Measurements from ENCODE around the gene TWNK.

Gene TWNK

GRCh38 chr10:101003639-101004206 lies 16.4 kb downstream of the TWNK start:
- H3K4me3 ChIP-seq (ENCODE audit: low read depth, low read length, poor library complexity, severe bottlenecking): no peak overlapping the region
- no peak overlapping the region for H3K9ac ChIP-seq (ENCODE audit: low read length)
- H4K20me1 ChIP-seq (ENCODE audit: insufficient read depth, low read length): no peaks in the 10 kb centered on the region
- TF ChIP-seq EZH2 (IDR thresholded peaks at IDR 0.05; ENCODE audit: borderline replicate concordance, low read length) (no peak), CTCF (IDR thresholded peaks at IDR 0.05; ENCODE audit: low read length) (no peak)
- H3K4me2 ChIP-seq (ENCODE audit: low read length): no peak overlapping the region
- H3F3A ChIP-seq (ENCODE audit: insufficient read depth, low read length): no peaks in the 10 kb centered on the region
- H3K79me2 ChIP-seq (ENCODE audit: insufficient read depth, low read length): no peaks in the 10 kb centered on the region
- H3K27me3 ChIP-seq (ENCODE audit: insufficient read depth, low read length): no peaks in the 10 kb centered on the region
- H3K36me3 ChIP-seq (ENCODE audit: insufficient read depth, low read length): no peaks in the 10 kb centered on the region
- no peaks in the 10 kb centered on the region for H3K9me2 ChIP-seq (ENCODE audit: low read depth, low read length)
- H2AFZ ChIP-seq (ENCODE audit: low read length): no peak overlapping the region
- no peaks in the 10 kb centered on the region for H3K9me3 ChIP-seq (ENCODE audit: low read length)
- no peak overlapping the region for H3K27ac ChIP-seq (ENCODE audit: low read depth, low read length, poor library complexity, severe bottlenecking)
- peaks cover 3% of the 10 kb centered on the region for H3K4me1 ChIP-seq (ENCODE audit: insufficient read depth, low read length, severe bottlenecking)

GRCh38 chr10:101005361-101005760 lies 18.0 kb downstream of the TWNK start:
- H2AFZ ChIP-seq (ENCODE audit: low read length): no peak overlapping the region
- no peaks in the 10 kb centered on the region for H3K27me3 ChIP-seq (ENCODE audit: insufficient read depth, low read length)
- H3K27ac ChIP-seq (ENCODE audit: low read depth, low read length, poor library complexity, severe bottlenecking): no peak overlapping the region
- H3K4me3 ChIP-seq (ENCODE audit: low read depth, low read length, poor library complexity, severe bottlenecking): no peak overlapping the region
- no peak overlapping the region for H3K9ac ChIP-seq (ENCODE audit: low read length)
- no peaks in the 10 kb centered on the region for H3K36me3 ChIP-seq (ENCODE audit: insufficient read depth, low read length)
- H3F3A ChIP-seq (ENCODE audit: insufficient read depth, low read length): no peaks in the 10 kb centered on the region
- H3K79me2 ChIP-seq (ENCODE audit: insufficient read depth, low read length): no peaks in the 10 kb centered on the region
- no peaks in the 10 kb centered on the region for H3K9me3 ChIP-seq (ENCODE audit: low read length)
- TF ChIP-seq CTCF (IDR thresholded peaks at IDR 0.05; ENCODE audit: low read length): no peak
- no peak for TF ChIP-seq EZH2 (IDR thresholded peaks at IDR 0.05; ENCODE audit: borderline replicate concordance, low read length)
- H3K4me2 ChIP-seq (ENCODE audit: low read length): no peak overlapping the region
- H3K9me2 ChIP-seq (ENCODE audit: low read depth, low read length): no peaks in the 10 kb centered on the region
- H4K20me1 ChIP-seq (ENCODE audit: insufficient read depth, low read length): no peaks in the 10 kb centered on the region
- H3K4me1 ChIP-seq (ENCODE audit: insufficient read depth, low read length, severe bottlenecking): no peaks in the 10 kb centered on the region

- Histone ChIP-seq H3K4me1 (ENCODE audit: insufficient read depth, low read length, severe bottlenecking) (no peaks in the 10 kb centered on the region), H3K27me3 (ENCODE audit: insufficient read depth, low read length) (no peaks in the 10 kb centered on the region), H3K4me2 (ENCODE audit: low read length) (no peak overlapping the region), H2AFZ (ENCODE audit: low read length) (no peak overlapping the region), H3K27ac (ENCODE audit: low read depth, low read length, poor library complexity, severe bottlenecking) (no peak overlapping the region), H3K79me2 (ENCODE audit: insufficient read depth, low read length) (no peaks in the 10 kb centered on the region), H3K4me3 (ENCODE audit: low read depth, low read length, poor library complexity, severe bottlenecking) (no peak overlapping the region), H3K9ac (ENCODE audit: low read length) (no peak overlapping the region), H3K9me2 (ENCODE audit: low read depth, low read length) (no peaks in the 10 kb centered on the region), H4K20me1 (ENCODE audit: insufficient read depth, low read length) (no peaks in the 10 kb centered on the region), H3K36me3 (ENCODE audit: insufficient read depth, low read length) (no peaks in the 10 kb centered on the region), H3K9me3 (ENCODE audit: low read length) (no peaks in the 10 kb centered on the region), H3F3A (ENCODE audit: insufficient read depth, low read length) (no peaks in the 10 kb centered on the region)
- TF ChIP-seq EZH2 (IDR thresholded peaks at IDR 0.05; ENCODE audit: borderline replicate concordance, low read length): no peak
- TF ChIP-seq CTCF (IDR thresholded peaks at IDR 0.05; ENCODE audit: low read length): no peak
Observed at GRCh38 chr10:101005869-101006567, 18.7 kb downstream of the TWNK start.

All from OCI-LY1 (cell line).